Coronary artery (tissue), 2 donors: ENCODE results near the gene SLCO2B1.

ENCODE experiments used
- DNase-seq: peaks from one replicate; pipeline ENCODE4 v3.0.0-alpha.2; 2017; ENCODE audit warnings: low spot score
- H3K27ac ChIP-seq, 2 donors: fragments of 200-600 bp; sonication (generic); one replicate each; pipeline ENCODE4 v1.5.1; 2016 to 2019
- H3K4me3 ChIP-seq: fragments of 200-600 bp; sonication (generic); 2 replicates; pipeline ENCODE4 v1.5.1; 2016; ENCODE audit warnings: mild to moderate bottlenecking, moderate library complexity
- CTCF ChIP-seq: fragments of 200-600 bp; sonication (generic); IDR thresholded peaks from one replicate; pipeline ENCODE4 v1.5.1; 2019; ENCODE audit warnings: antibody characterized with exemption

The SLCO2B1 gene

GRCh38 chr11:75229466-75229865, 78.6 kb downstream of the SLCO2B1 start:
- no peak for DNase-seq
- no peak overlapping the region for H3K4me3 ChIP-seq
- no peak overlapping the region for H3K27ac ChIP-seq
- TF ChIP-seq CTCF = no peak

GRCh38 chr11:75230621-75231020, 79.7 kb downstream of the SLCO2B1 start:
- TF ChIP-seq CTCF = no peak
- no peak for DNase-seq
- Histone ChIP-seq H3K4me3 (no peak overlapping the region), H3K27ac (no peak overlapping the region)

DNA sequence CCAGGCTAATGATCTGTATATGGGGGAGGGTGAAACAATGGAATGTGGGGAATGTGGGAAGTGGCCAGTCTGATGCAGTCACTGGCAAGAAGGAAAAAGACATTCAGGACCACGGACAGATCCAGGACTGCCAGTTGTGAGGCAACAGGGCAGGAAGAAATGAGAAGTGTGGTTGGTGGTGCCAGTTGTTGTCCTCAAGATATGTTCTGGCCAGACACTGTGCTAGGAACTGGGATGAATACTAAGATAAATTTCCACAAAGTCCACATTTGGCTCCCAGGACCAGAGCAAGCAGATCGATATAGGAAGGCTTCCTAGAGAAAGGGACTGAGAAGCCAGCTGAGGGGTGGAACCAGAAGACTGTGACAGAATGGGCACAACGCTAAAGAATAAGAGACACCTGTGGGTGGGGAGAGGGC, 82.9 kb downstream of the SLCO2B1 start:
- no peak overlapping the region for H3K27ac ChIP-seq
- no peak for DNase-seq
- TF ChIP-seq CTCF = no peak

DNA sequence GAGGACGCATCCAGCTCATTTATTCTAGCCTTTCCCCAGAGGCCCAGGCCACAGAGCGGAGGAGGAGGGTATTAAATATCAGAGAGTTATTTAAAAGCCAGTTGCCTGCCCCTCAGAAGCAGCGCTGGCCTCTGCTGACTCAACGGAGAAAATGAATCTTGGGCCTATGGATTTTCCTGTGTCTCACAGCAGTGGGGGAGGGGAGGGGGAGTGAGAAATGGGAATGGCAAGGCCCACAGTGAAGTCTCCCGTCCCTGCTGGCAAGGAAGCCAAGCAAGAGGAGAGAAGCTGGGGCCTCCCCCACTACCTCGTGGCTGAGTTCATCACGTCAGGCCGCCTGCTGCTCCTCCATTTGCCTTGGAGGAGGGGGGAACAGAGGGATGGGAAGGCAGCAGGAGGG, 85.2 kb downstream of the SLCO2B1 start:
- peak; percentile 17 for DNase-seq
- H3K4me3 ChIP-seq = no peak overlapping the region
- TF ChIP-seq CTCF = no peak

More for the DNA sequence above, 82.9 kb downstream of the SLCO2B1 start:
- no peak overlapping the region for H3K4me3 ChIP-seq

GRCh38 chr11:75237050-75237449, 86.1 kb downstream of the SLCO2B1 start:
- TF ChIP-seq CTCF = no peak
- Histone ChIP-seq H3K27ac (no peak overlapping the region), H3K4me3 (no peak overlapping the region)
- no peak for DNase-seq

More for the DNA sequence above, 85.2 kb downstream of the SLCO2B1 start:
- no peak overlapping the region for H3K27ac ChIP-seq

GRCh38 chr11:75238595-75239440, 87.9 kb downstream of the SLCO2B1 start:
- TF ChIP-seq CTCF = no peak
- H3K27ac ChIP-seq = no peak overlapping the region
- DNase-seq = peak; percentile 22
- no peak overlapping the region for H3K4me3 ChIP-seq
